HG02759 (cell line): ENCODE results near the gene AAR2.

Source experiments
- ATAC-seq: cut with Tn5 transposase; IDR thresholded peaks from one replicate; pipeline ENCODE4 v1.9.1; 2021; ENCODE audit warnings: mild to moderate bottlenecking, moderate library complexity; ENCODE audit not compliant: unreplicated experiment

Gene AAR2

GRCh38 chr20:36275441-36276189 lies 39.3 kb downstream of the AAR2 start:
- ATAC-seq: no peak

GRCh38 chr20:36277546-36277945 lies 41.3 kb downstream of the AAR2 start:
- ATAC-seq: no peak

GRCh38 chr20:36279362-36279761 lies 43.1 kb downstream of the AAR2 start:
- ATAC-seq: no peak

GRCh38 chr20:36279776-36280175 lies 43.5 kb downstream of the AAR2 start:
- no peak for ATAC-seq

- ATAC-seq: no peak
Measured at GRCh38 chr20:36281785-36282380, 45.6 kb downstream of the AAR2 start.

- no peak for ATAC-seq
Measured at GRCh38 chr20:36284751-36285150, 48.5 kb downstream of the AAR2 start.

GRCh38 chr20:36285746-36286447 lies 49.6 kb downstream of the AAR2 start:
- no peak for ATAC-seq

GRCh38 chr20:36297656-36298055 lies 61.4 kb downstream of the AAR2 start:
- ATAC-seq: no peak

- ATAC-seq: no peak
Measured at GRCh38 chr20:36298061-36298460, 61.8 kb downstream of the AAR2 start.

- no peak for ATAC-seq
Measured at GRCh38 chr20:36298795-36299339, 62.6 kb downstream of the AAR2 start.

- ATAC-seq: no peak
Measured at GRCh38 chr20:36299459-36299858, 63.2 kb downstream of the AAR2 start.

GRCh38 chr20:36301359-36302119 lies 65.3 kb downstream of the AAR2 start:
- ATAC-seq: no peak

GRCh38 chr20:36303020-36303595 lies 66.8 kb downstream of the AAR2 start:
- no peak for ATAC-seq

GRCh38 chr20:36303831-36304230 lies 67.6 kb downstream of the AAR2 start:
- no peak for ATAC-seq

- no peak for ATAC-seq
Measured at GRCh38 chr20:36304786-36305495, 68.7 kb downstream of the AAR2 start.

- ATAC-seq: no peak
Measured at GRCh38 chr20:36305602-36306551, 69.6 kb downstream of the AAR2 start, which contains the start of gene DLGAP4. Gene DLGAP4, plus strand, starts transcription at chr20:36306339. Its CDS starts 125,379 bp downstream, at chr20:36431718.
